ENCODE results near the gene HS6ST1.
A peak's percentile ranks its signal among the peaks of the same experiment; 100 is the strongest.

The HS6ST1 gene

GRCh38 chr2:128348701-128349100 is 30.0 kb upstream of the HS6ST1 start:
- no peak for DNase-seq (ENCODE audit: low read depth, low spot score)

- DNase-seq (ENCODE audit: low read depth, low spot score) = peak; percentile 51
Measured at GRCh38 chr2:128347701-128348539, 29.3 kb upstream of the HS6ST1 start.

- DNase-seq (ENCODE audit: low read depth, low spot score) = no peak
Measured at GRCh38 chr2:128347171-128347558, 28.5 kb upstream of the HS6ST1 start.

- no peak for DNase-seq (ENCODE audit: low read depth, low spot score)
Measured at GRCh38 chr2:128346291-128347170, 27.9 kb upstream of the HS6ST1 start.

GRCh38 chr2:128345436-128346165 is 26.9 kb upstream of the HS6ST1 start:
- DNase-seq (ENCODE audit: low read depth, low spot score) = no peak

- DNase-seq (ENCODE audit: low read depth, low spot score) = no peak
Measured at GRCh38 chr2:128344101-128344500, 25.4 kb upstream of the HS6ST1 start.

GRCh38 chr2:128343459-128343858 is 24.8 kb upstream of the HS6ST1 start:
- DNase-seq (ENCODE audit: low read depth, low spot score) = no peak

- no peak for DNase-seq (ENCODE audit: low read depth, low spot score)
Measured at GRCh38 chr2:128342550-128342949, 23.9 kb upstream of the HS6ST1 start.

- DNase-seq (ENCODE audit: low read depth, low spot score) = no peak
Measured at GRCh38 chr2:128341621-128342020, 23.0 kb upstream of the HS6ST1 start.

GRCh38 chr2:128332091-128332634 is 13.5 kb upstream of the HS6ST1 start:
- no peak for DNase-seq (ENCODE audit: low read depth, low spot score)

GRCh38 chr2:128330583-128330982 is 11.9 kb upstream of the HS6ST1 start:
- no peak for DNase-seq (ENCODE audit: low read depth, low spot score)

GRCh38 chr2:128329607-128330006 is 10.9 kb upstream of the HS6ST1 start:
- DNase-seq (ENCODE audit: low read depth, low spot score) = no peak

- DNase-seq (ENCODE audit: low read depth, low spot score) = no peak
Measured at GRCh38 chr2:128327180-128327964, 8.7 kb upstream of the HS6ST1 start.

GRCh38 chr2:128326346-128326745 is 7.7 kb upstream of the HS6ST1 start:
- DNase-seq (ENCODE audit: low read depth, low spot score) = no peak

- no peak for DNase-seq (ENCODE audit: low read depth, low spot score)
Measured at GRCh38 chr2:128325611-128326181, 7.0 kb upstream of the HS6ST1 start.

- no peak for DNase-seq (ENCODE audit: low read depth, low spot score)
Measured at GRCh38 chr2:128324897-128325410, 6.3 kb upstream of the HS6ST1 start.

GRCh38 chr2:128324008-128324896 is 5.6 kb upstream of the HS6ST1 start:
- no peak for DNase-seq (ENCODE audit: low read depth, low spot score)

- DNase-seq (ENCODE audit: low read depth, low spot score) = no peak
Measured at GRCh38 chr2:128323555-128323931, 4.9 kb upstream of the HS6ST1 start.

Measured in smooth muscle cell of the brain vasculature (primary cell).